GM23338 (cell line): ENCODE results near the gene RAB11FIP4. TPM values are rescaled to one million over a fixed set of nuclear protein-coding genes. Genes with fewer than 3 reads are reported as not detected.

Experiments used
- ATAC-seq: fragments of 200-7000 bp; cut with Tn5 transposase; 3 replicates; pipeline ENCODE4 v1.9.1; 2020
- DNase-seq: peaks from one replicate; pipeline ENCODE4 v3.0.0-alpha.2; 2015; ENCODE audit warnings: low spot score
- H2AFZ ChIP-seq: fragments of 200-600 bp; sonication (generic); 2 replicates; pipeline ENCODE4 v1.8.0; 2016; ENCODE audit warnings: antibody characterized with exemption, mild to moderate bottlenecking, moderate library complexity
- H3F3A ChIP-seq: fragments of 200-600 bp; sonication (generic); replicated peaks from 2 replicates; pipeline ENCODE4 v1.8.0; 2017; ENCODE audit warnings: antibody characterized with exemption, mixed run types, low read depth
- H3K27ac ChIP-seq: fragments of 200-600 bp; sonication (generic); 2 replicates; pipeline ENCODE4 v1.6.1; 2016; ENCODE audit warnings: low read depth
- H3K27me3 ChIP-seq: fragments of 200-600 bp; sonication (generic); 2 replicates; pipeline ENCODE4 v1.8.0; 2016; ENCODE audit warnings: mild to moderate bottlenecking, mixed run types, moderate library complexity; ENCODE audit not compliant: insufficient read depth
- H3K36me3 ChIP-seq: fragments of 200-600 bp; sonication (generic); 2 replicates; pipeline ENCODE4 v1.8.0; 2016; ENCODE audit warnings: mild to moderate bottlenecking; ENCODE audit not compliant: insufficient read depth
- H3K4me1 ChIP-seq: fragments of 200-600 bp; sonication (generic); 2 replicates; pipeline ENCODE4 v1.8.0; 2016; ENCODE audit warnings: mild to moderate bottlenecking, moderate library complexity; ENCODE audit not compliant: insufficient read depth
- H3K4me2 ChIP-seq: fragments of 200-600 bp; sonication (generic); 2 replicates; pipeline ENCODE4 v1.7.1; 2017; ENCODE audit warnings: mixed run types
- H3K4me3 ChIP-seq: fragments of 200-600 bp; sonication (generic); 2 replicates; pipeline ENCODE4 v1.6.1; 2016; ENCODE audit warnings: mixed run types
- H3K79me2 ChIP-seq: fragments of 200-600 bp; sonication (generic); replicated peaks from 2 replicates; pipeline ENCODE4 v1.8.0; 2017; ENCODE audit warnings: mild to moderate bottlenecking; ENCODE audit not compliant: insufficient read depth
- H3K9me2 ChIP-seq: fragments of 200-600 bp; sonication (generic); 2 replicates; pipeline ENCODE4 v1.8.0; 2017; ENCODE audit not compliant: insufficient read depth
- H4K20me1 ChIP-seq: fragments of 200-600 bp; sonication (generic); replicated peaks from 2 replicates; pipeline ENCODE4 v1.8.0; 2017; ENCODE audit warnings: mild to moderate bottlenecking; ENCODE audit not compliant: insufficient read depth
- H3K27ac Mint-ChIP-seq: 2 replicates; pipeline ENCODE4 v1.8.0; 2020; ENCODE audit warnings: inconsistent platforms, mild to moderate bottlenecking, moderate library complexity, mixed read lengths
- H3K27me3 Mint-ChIP-seq: 3 replicates; pipeline ENCODE4 v1.8.0; 2022; ENCODE audit warnings: low read depth, mild to moderate bottlenecking, moderate library complexity, mixed read lengths, inconsistent platforms; ENCODE audit not compliant: insufficient read depth, poor library complexity
- H3K36me3 Mint-ChIP-seq: 3 replicates; pipeline ENCODE4 v1.8.0; 2021; ENCODE audit warnings: low read depth, mild to moderate bottlenecking, inconsistent platforms, moderate library complexity, mixed read lengths
- H3K4me1 Mint-ChIP-seq: 3 replicates; pipeline ENCODE4 v1.8.0; 2020; ENCODE audit warnings: mild to moderate bottlenecking, inconsistent platforms, mixed read lengths
- H3K4me3 Mint-ChIP-seq: 3 replicates; pipeline ENCODE4 v1.8.0; 2021; ENCODE audit warnings: moderate library complexity, mild to moderate bottlenecking, inconsistent platforms, mixed read lengths
- H3K9me3 Mint-ChIP-seq: 3 replicates; pipeline ENCODE4 v1.8.0; 2020; ENCODE audit warnings: moderate library complexity, mild to moderate bottlenecking, inconsistent platforms, mixed read lengths
- CREB1 ChIP-seq: fragments of 250-450 bp; sonication (Bioruptor Pico); IDR thresholded peaks from 2 replicates; pipeline ENCODE4 v1.5.0; 2020; ENCODE audit warnings: low read depth, mild to moderate bottlenecking, moderate library complexity
- EZH2 ChIP-seq: fragments of 200-600 bp; sonication (generic); IDR thresholded peaks from one replicate; pipeline ENCODE4 v1.8.0; 2017; ENCODE audit warnings: antibody characterized with exemption, mild to moderate bottlenecking, low read depth; ENCODE audit not compliant: unreplicated experiment
- EZH2phosphoT487 ChIP-seq: fragments of 200-600 bp; sonication (generic); IDR thresholded peaks from one replicate; pipeline ENCODE4 v1.8.1; 2018; ENCODE audit warnings: antibody characterized with exemption; ENCODE audit not compliant: unreplicated experiment
- JUNB ChIP-seq: IDR thresholded peaks from one replicate; pipeline ENCODE4 v1.6.1; 2016; ENCODE audit warnings: antibody characterized with exemption; ENCODE audit not compliant: unreplicated experiment
- NANOG ChIP-seq: IDR thresholded peaks from 2 replicates; pipeline ENCODE4 v1.6.1; 2016; ENCODE audit warnings: antibody characterized with exemption, borderline replicate concordance
- POLR2AphosphoS5 ChIP-seq: IDR thresholded peaks from 2 replicates; pipeline ENCODE4 v1.6.1; 2016; ENCODE audit warnings: antibody characterized with exemption, low read depth
- STAT1 ChIP-seq: IDR thresholded peaks from one replicate; pipeline ENCODE4 v1.6.1; 2016; ENCODE audit warnings: antibody characterized with exemption; ENCODE audit not compliant: unreplicated experiment
- ZNF114 ChIP-seq: fragments of 250-450 bp; sonication (Bioruptor Pico); IDR thresholded peaks from 2 replicates; pipeline ENCODE4 v1.5.0; 2020; ENCODE audit warnings: mild to moderate bottlenecking, moderate library complexity
- ZNF331 ChIP-seq: fragments of 250-450 bp; sonication (Bioruptor Pico); IDR thresholded peaks from 2 replicates; pipeline ENCODE4 v1.5.0; 2020; ENCODE audit warnings: low read depth, mild to moderate bottlenecking, moderate library complexity
- polyA plus RNA-seq: library from polyadenylated mRNA; unstranded; fragments of >200 nt; fragmentation: Nextera tagmentation; extraction: Ambion mirVana; gene quantifications from 2 replicates; pipeline ENCODE4 v1.2.1, GENCODE V29; 2016
- total RNA-seq: library from RNA; depleted of rRNA; stranded (reverse); fragments of >200 nt; shearing (Covaris generic); gene quantifications from 2 replicates; pipeline ENCODE4 v1.2.3, GENCODE V29; 2014
- TF ChIP-seq, protein P1 (sequence below): IDR thresholded peaks from 2 replicates; pipeline ENCODE4 v1.6.1; 2016; ENCODE audit warnings: antibody characterized with exemption
- TF ChIP-seq, protein P2 (sequence below): fragments of 250-450 bp; sonication (Bioruptor Pico); IDR thresholded peaks from 2 replicates; pipeline ENCODE4 v1.5.0; 2020; ENCODE audit warnings: mild to moderate bottlenecking, moderate library complexity
- TF ChIP-seq, protein P3 (sequence below), 2 experiments: fragments of 200-600 bp in 1 of 2; sonication (generic) in 1 of 2; conservative IDR thresholded peaks; 2 replicates each; pipeline versions ENCODE4 v1.5.1 to v1.6.1; 2016 to 2017; ENCODE audit warnings: antibody characterized with exemption in 2 of 2, low read depth in 2 of 2, mild to moderate bottlenecking in 2 of 2, moderate library complexity in 1 of 2
- TF ChIP-seq, protein P4 (sequence below): IDR thresholded peaks from one replicate; pipeline ENCODE4 v1.6.1; 2018; ENCODE audit warnings: antibody characterized with exemption; ENCODE audit not compliant: unreplicated experiment

Gene RAB11FIP4
- total and polyA plus RNA-seq, 2 experiments from 2014 or later: 26.0 to 65.6 TPM

GRCh38 chr17:31443386-31443785 lies 51.9 kb downstream of the RAB11FIP4 start (continued):
- TF ChIP-seq, protein P1, sequence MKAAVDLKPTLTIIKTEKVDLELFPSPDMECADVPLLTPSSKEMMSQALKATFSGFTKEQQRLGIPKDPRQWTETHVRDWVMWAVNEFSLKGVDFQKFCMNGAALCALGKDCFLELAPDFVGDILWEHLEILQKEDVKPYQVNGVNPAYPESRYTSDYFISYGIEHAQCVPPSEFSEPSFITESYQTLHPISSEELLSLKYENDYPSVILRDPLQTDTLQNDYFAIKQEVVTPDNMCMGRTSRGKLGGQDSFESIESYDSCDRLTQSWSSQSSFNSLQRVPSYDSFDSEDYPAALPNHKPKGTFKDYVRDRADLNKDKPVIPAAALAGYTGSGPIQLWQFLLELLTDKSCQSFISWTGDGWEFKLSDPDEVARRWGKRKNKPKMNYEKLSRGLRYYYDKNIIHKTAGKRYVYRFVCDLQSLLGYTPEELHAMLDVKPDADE: no peak

- Histone ChIP-seq H4K20me1 (no peaks in the 10 kb centered on the region), H3K27me3 (no peaks in the 10 kb centered on the region), H3K79me2 (no peaks in the 10 kb centered on the region), H3K9me2 (no peaks in the 10 kb centered on the region), H3K36me3 (no peaks in the 10 kb centered on the region), H3F3A (no peaks in the 10 kb centered on the region), H3K4me2 (no peak overlapping the region), H3K4me1 (no peaks in the 10 kb centered on the region), H3K27ac (no peak overlapping the region), H2AFZ (no peak overlapping the region), H3K4me3 (no peak overlapping the region)
- DNase-seq (no peak), ATAC-seq (no peak)
- H3K27me3 Mint-ChIP-seq: peaks cover 9% of the 10 kb centered on the region
- H3K4me1 Mint-ChIP-seq: peaks cover 5% of the 10 kb centered on the region
- H3K27ac Mint-ChIP-seq: no peak overlapping the region
- no peaks in the 10 kb centered on the region for H3K9me3 Mint-ChIP-seq
- no peak overlapping the region for H3K4me3 Mint-ChIP-seq
- no peaks in the 10 kb centered on the region for H3K36me3 Mint-ChIP-seq
- TF ChIP-seq, protein P2, sequence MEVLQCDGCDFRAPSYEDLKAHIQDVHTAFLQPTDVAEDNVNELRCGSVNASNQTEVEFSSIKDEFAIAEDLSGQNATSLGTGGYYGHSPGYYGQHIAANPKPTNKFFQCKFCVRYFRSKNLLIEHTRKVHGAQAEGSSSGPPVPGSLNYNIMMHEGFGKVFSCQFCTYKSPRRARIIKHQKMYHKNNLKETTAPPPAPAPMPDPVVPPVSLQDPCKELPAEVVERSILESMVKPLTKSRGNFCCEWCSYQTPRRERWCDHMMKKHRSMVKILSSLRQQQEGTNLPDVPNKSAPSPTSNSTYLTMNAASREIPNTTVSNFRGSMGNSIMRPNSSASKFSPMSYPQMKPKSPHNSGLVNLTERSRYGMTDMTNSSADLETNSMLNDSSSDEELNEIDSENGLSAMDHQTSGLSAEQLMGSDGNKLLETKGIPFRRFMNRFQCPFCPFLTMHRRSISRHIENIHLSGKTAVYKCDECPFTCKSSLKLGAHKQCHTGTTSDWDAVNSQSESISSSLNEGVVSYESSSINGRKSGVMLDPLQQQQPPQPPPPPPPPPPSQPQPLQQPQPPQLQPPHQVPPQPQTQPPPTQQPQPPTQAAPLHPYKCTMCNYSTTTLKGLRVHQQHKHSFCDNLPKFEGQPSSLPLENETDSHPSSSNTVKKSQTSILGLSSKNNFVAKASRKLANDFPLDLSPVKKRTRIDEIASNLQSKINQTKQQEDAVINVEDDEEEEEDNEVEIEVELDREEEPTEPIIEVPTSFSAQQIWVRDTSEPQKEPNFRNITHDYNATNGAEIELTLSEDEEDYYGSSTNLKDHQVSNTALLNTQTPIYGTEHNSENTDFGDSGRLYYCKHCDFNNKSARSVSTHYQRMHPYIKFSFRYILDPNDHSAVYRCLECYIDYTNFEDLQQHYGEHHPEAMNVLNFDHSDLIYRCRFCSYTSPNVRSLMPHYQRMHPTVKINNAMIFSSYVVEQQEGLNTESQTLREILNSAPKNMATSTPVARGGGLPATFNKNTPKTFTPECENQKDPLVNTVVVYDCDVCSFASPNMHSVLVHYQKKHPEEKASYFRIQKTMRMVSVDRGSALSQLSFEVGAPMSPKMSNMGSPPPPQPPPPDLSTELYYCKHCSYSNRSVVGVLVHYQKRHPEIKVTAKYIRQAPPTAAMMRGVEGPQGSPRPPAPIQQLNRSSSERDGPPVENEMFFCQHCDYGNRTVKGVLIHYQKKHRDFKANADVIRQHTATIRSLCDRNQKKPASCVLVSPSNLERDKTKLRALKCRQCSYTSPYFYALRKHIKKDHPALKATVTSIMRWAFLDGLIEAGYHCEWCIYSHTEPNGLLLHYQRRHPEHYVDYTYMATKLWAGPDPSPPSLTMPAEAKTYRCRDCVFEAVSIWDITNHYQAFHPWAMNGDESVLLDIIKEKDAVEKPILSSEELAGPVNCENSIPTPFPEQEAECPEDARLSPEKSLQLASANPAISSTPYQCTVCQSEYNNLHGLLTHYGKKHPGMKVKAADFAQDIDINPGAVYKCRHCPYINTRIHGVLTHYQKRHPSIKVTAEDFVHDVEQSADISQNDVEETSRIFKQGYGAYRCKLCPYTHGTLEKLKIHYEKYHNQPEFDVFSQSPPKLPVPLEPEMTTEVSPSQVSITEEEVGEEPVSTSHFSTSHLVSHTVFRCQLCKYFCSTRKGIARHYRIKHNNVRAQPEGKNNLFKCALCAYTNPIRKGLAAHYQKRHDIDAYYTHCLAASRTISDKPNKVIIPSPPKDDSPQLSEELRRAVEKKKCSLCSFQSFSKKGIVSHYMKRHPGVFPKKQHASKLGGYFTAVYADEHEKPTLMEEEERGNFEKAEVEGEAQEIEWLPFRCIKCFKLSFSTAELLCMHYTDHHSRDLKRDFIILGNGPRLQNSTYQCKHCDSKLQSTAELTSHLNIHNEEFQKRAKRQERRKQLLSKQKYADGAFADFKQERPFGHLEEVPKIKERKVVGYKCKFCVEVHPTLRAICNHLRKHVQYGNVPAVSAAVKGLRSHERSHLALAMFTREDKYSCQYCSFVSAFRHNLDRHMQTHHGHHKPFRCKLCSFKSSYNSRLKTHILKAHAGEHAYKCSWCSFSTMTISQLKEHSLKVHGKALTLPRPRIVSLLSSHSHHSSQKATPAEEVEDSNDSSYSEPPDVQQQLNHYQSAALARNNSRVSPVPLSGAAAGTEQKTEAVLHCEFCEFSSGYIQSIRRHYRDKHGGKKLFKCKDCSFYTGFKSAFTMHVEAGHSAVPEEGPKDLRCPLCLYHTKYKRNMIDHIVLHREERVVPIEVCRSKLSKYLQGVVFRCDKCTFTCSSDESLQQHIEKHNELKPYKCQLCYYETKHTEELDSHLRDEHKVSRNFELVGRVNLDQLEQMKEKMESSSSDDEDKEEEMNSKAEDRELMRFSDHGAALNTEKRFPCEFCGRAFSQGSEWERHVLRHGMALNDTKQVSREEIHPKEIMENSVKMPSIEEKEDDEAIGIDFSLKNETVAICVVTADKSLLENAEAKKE (CRISPR knock-in tag): no peak
- TF ChIP-seq NANOG (no peak), ZNF114 (CRISPR knock-in tag) (no peak), EZH2 (no peak), CREB1 (CRISPR knock-in tag) (no peak), STAT1 (no peak), POLR2AphosphoS5 (no peak), EZH2phosphoT487 (no peak), ZNF331 (CRISPR knock-in tag) (no peak), JUNB (no peak)
- TF ChIP-seq, protein P3, sequence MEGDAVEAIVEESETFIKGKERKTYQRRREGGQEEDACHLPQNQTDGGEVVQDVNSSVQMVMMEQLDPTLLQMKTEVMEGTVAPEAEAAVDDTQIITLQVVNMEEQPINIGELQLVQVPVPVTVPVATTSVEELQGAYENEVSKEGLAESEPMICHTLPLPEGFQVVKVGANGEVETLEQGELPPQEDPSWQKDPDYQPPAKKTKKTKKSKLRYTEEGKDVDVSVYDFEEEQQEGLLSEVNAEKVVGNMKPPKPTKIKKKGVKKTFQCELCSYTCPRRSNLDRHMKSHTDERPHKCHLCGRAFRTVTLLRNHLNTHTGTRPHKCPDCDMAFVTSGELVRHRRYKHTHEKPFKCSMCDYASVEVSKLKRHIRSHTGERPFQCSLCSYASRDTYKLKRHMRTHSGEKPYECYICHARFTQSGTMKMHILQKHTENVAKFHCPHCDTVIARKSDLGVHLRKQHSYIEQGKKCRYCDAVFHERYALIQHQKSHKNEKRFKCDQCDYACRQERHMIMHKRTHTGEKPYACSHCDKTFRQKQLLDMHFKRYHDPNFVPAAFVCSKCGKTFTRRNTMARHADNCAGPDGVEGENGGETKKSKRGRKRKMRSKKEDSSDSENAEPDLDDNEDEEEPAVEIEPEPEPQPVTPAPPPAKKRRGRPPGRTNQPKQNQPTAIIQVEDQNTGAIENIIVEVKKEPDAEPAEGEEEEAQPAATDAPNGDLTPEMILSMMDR (conservative IDR thresholded peaks at IDR 0.05; ENCODE audit: low read depth in 2 of 2): no peak
- TF ChIP-seq, protein P4, sequence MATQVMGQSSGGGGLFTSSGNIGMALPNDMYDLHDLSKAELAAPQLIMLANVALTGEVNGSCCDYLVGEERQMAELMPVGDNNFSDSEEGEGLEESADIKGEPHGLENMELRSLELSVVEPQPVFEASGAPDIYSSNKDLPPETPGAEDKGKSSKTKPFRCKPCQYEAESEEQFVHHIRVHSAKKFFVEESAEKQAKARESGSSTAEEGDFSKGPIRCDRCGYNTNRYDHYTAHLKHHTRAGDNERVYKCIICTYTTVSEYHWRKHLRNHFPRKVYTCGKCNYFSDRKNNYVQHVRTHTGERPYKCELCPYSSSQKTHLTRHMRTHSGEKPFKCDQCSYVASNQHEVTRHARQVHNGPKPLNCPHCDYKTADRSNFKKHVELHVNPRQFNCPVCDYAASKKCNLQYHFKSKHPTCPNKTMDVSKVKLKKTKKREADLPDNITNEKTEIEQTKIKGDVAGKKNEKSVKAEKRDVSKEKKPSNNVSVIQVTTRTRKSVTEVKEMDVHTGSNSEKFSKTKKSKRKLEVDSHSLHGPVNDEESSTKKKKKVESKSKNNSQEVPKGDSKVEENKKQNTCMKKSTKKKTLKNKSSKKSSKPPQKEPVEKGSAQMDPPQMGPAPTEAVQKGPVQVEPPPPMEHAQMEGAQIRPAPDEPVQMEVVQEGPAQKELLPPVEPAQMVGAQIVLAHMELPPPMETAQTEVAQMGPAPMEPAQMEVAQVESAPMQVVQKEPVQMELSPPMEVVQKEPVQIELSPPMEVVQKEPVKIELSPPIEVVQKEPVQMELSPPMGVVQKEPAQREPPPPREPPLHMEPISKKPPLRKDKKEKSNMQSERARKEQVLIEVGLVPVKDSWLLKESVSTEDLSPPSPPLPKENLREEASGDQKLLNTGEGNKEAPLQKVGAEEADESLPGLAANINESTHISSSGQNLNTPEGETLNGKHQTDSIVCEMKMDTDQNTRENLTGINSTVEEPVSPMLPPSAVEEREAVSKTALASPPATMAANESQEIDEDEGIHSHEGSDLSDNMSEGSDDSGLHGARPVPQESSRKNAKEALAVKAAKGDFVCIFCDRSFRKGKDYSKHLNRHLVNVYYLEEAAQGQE: no peak
Observed at GRCh38 chr17:31444026-31444425, 52.6 kb downstream of the RAB11FIP4 start.
